Lower lobe of right lung (tissue), 2 donors: ENCODE results near the gene RNF6. TPM values are rescaled to one million over a fixed set of nuclear protein-coding genes. Genes with fewer than 3 reads are reported as not detected.

Source experiments
- ATAC-seq, 2 donors: fragments of 200-7000 bp; cut with Tn5 transposase; one replicate each; pipeline ENCODE4 v1.9.1; 2020 to 2022; ENCODE audit warnings: mild to moderate bottlenecking in 2 of 2, moderate library complexity in 2 of 2
- DNase-seq: peaks from one replicate; pipeline ENCODE4 v3.0.0-alpha.2; 2020
- H3K27ac ChIP-seq: fragments of 200-600 bp; one replicate; pipeline ENCODE4 v1.8.0; 2022
- H3K27me3 ChIP-seq: fragments of 200-600 bp; one replicate; pipeline ENCODE4 v1.8.0; 2022; ENCODE audit warnings: low read depth
- H3K36me3 ChIP-seq: fragments of 200-600 bp; one replicate; pipeline ENCODE4 v1.8.0; 2022; ENCODE audit warnings: mild to moderate bottlenecking
- H3K4me1 ChIP-seq: fragments of 200-600 bp; one replicate; pipeline ENCODE4 v1.8.0; 2022
- H3K4me3 ChIP-seq: fragments of 200-600 bp; one replicate; pipeline ENCODE4 v1.8.0; 2022; ENCODE audit warnings: mild to moderate bottlenecking
- H3K9me3 ChIP-seq: fragments of 200-600 bp; one replicate; pipeline ENCODE4 v1.8.0; 2022
- intact Hi-C: fragments of 100-400 bp; cut with DNase I; formaldehyde crosslinking; loops from one replicate; pipeline ENCODE4 v1.11.0; 2022
- total RNA-seq: library from RNA; stranded (reverse); fragmentation: NEBNext Ultra II Directional; extraction: Animal tissue kit (Norgen Biotek cat#: 25700); gene quantifications from one replicate; pipeline ENCODE4 v1.2.1, GENCODE V29; 2021
- TF ChIP-seq, protein P1 (sequence below): fragments of 200-600 bp; IDR thresholded peaks from one replicate; pipeline ENCODE4 v1.8.0; 2022; ENCODE audit warnings: antibody characterized with exemption, mild to moderate bottlenecking
- donor health status: DM: no; HTN: yes; CAD: no; lungs with severe emphysema.

Gene RNF6
- total RNA-seq, 1 donor from 2014 or later: 29.3 TPM

DNA sequence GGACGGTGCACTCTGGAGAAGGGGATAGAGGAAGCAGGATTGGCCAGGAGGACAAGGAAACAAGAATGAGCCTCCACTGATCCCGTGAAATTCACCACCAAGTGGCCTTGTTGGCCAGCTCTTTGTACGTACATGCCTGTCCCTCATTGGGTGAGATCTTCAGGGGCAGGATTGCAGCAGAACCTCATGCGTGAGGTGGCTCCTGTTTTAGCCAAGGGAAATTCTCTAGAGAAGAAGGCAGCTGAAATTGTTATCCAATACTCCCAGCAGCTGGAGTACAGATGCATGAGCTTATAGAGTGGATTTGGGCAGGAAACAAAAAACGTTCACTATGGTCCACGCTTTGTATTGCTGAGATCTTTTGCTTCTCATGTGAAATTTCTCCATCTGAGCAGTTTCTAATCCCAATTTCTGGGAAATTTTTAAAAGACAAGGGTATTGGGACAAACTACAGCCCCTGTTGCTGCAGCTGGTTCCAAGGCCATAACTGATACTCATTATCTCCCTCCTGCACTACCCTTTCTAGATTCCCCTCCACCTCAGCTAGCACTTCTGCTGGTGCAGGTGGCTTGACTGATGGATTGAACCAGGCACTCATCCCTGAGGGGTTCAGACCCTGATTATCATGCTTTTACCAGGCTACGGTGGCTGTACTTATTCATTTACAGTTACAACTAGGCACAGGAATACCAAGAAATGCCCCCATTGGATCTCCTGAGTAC is 3.9 kb upstream of the RNF6 start:
- no peaks in the 10 kb centered on the region for H3K9me3 ChIP-seq
- H3K27ac ChIP-seq: no peak overlapping the region
- DNase-seq (no peak), ATAC-seq (no peak)
- peaks cover 1% of the 10 kb centered on the region for H3K4me1 ChIP-seq
- intact Hi-C loops: no loop called here
- H3K4me3 ChIP-seq: no peak overlapping the region
- TF ChIP-seq, protein P1, sequence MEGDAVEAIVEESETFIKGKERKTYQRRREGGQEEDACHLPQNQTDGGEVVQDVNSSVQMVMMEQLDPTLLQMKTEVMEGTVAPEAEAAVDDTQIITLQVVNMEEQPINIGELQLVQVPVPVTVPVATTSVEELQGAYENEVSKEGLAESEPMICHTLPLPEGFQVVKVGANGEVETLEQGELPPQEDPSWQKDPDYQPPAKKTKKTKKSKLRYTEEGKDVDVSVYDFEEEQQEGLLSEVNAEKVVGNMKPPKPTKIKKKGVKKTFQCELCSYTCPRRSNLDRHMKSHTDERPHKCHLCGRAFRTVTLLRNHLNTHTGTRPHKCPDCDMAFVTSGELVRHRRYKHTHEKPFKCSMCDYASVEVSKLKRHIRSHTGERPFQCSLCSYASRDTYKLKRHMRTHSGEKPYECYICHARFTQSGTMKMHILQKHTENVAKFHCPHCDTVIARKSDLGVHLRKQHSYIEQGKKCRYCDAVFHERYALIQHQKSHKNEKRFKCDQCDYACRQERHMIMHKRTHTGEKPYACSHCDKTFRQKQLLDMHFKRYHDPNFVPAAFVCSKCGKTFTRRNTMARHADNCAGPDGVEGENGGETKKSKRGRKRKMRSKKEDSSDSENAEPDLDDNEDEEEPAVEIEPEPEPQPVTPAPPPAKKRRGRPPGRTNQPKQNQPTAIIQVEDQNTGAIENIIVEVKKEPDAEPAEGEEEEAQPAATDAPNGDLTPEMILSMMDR: no peak
- no peaks in the 10 kb centered on the region for H3K27me3 ChIP-seq
- H3K36me3 ChIP-seq: no peaks in the 10 kb centered on the region

DNA sequence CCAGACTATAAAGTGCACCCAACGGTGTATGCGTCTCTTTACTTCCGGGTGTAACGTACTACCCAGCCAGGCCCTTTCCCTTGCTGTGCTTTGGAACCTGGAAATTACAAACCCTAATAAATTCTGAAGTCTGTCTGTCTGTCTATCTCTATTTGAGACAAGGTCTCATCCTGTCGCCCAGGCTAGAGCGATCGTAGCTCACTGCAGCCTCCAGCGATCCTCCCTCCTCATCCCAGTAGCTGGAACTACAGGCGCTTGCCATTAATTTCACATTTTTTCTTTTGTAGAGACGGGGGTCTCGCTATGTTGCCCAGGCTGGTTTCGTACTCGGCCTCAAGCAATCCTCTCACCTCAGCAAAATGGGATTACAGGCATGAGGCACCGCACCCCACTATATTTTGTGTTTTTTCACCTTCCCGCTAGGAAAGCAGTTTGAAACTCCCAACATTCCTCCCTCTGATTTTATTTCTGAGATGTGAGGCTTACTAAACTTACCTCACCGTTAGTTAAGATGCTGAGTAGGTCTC is 469 bp upstream of the RNF6 start:
- Histone ChIP-seq H3K4me3 (peak overlapping the region; percentile 88), H3K27ac (peak overlapping the region; percentile 97), H3K9me3 (no peaks in the 10 kb centered on the region), H3K4me1 (peaks cover 20% of the 10 kb centered on the region), H3K36me3 (peaks cover 24% of the 10 kb centered on the region), H3K27me3 (no peaks in the 10 kb centered on the region)
- TF ChIP-seq, protein P1: no peak
- intact Hi-C loops: no loop called here
- DNase-seq (no peak), ATAC-seq (peak; percentile 77 to 85)

DNA sequence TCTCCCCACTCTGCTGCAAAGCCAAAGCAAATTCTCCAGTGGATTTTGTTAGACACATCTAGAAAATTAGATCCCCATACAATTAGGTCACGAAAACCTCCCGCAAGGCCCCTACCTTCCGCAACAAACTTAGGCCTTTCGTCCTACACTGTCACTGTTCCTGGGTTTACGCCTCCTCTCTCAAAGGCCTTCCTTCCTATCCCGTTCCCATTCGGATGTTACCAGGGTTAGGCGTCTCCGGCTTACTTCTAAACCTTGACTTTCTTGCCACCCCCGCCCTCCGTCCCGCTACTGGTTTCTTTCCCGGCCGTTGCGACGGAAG is 754 bp downstream of the RNF6 start:
- H3K4me3 ChIP-seq: peak overlapping the region; percentile 88
- ATAC-seq (peak; percentile 64 to 66), DNase-seq (no peak)
- no peaks in the 10 kb centered on the region for H3K9me3 ChIP-seq
- H3K27ac ChIP-seq: peak overlapping the region; percentile 97
- TF ChIP-seq, protein P1: no peak
- peaks cover 20% of the 10 kb centered on the region for H3K4me1 ChIP-seq
- H3K36me3 ChIP-seq: peaks cover 36% of the 10 kb centered on the region
- intact Hi-C loops: no loop called here
- no peaks in the 10 kb centered on the region for H3K27me3 ChIP-seq

DNA sequence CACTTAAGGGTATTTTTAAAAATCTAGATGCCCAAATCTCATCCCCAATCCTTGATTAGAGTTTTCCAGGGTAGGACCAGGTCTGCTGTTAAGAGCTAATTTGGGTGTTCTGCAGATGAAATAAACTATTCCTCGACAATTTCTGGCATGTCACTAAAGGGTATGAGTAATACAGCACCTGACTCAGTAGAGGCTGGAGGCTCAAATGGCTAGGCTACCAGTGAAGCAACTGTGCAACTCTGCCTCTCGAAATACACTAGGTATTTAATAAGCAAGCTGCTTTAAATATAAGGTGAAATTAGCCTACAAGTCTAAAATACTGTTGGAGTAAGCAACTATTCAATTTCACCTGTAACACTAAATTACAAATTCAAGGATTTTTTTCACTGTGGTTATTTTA is 1.5 kb downstream of the RNF6 start:
- peak overlapping the region; percentile 88 for H3K4me3 ChIP-seq
- H3K4me1 ChIP-seq: peaks cover 20% of the 10 kb centered on the region
- H3K27me3 ChIP-seq: no peaks in the 10 kb centered on the region
- no peak for ATAC-seq
- H3K36me3 ChIP-seq: peaks cover 44% of the 10 kb centered on the region
- DNase-seq: no peak
- TF ChIP-seq, protein P1: no peak
- H3K27ac ChIP-seq: no peak overlapping the region
- intact Hi-C loops: no loop called here
- H3K9me3 ChIP-seq: no peaks in the 10 kb centered on the region

DNA sequence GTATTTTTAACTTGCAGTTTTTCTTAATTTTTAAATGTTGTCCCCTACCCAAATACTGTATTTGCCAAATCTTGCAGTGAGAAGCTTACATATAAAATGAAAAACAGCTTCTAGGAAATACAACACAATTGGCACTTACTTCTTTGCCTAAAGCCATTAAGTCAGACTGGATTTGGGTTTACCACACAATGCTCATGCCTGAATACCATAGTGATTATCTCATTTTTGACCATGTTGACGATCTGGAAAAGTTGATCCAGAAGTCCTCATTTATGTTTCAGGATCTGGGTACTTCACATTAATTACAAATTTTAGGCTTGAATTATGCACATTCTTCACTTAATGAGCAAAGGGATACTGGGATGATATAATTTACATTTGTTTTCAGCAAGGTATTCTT is 2.4 kb downstream of the RNF6 start:
- ATAC-seq (no peak), DNase-seq (no peak)
- intact Hi-C loops: no loop called here
- no peaks in the 10 kb centered on the region for H3K9me3 ChIP-seq
- peaks cover 52% of the 10 kb centered on the region for H3K36me3 ChIP-seq
- peaks cover 20% of the 10 kb centered on the region for H3K4me1 ChIP-seq
- H3K27me3 ChIP-seq: no peaks in the 10 kb centered on the region
- H3K4me3 ChIP-seq: no peak overlapping the region
- no peak overlapping the region for H3K27ac ChIP-seq
- TF ChIP-seq, protein P1: no peak
